ENCODE data around the gene LRFN2.

- no peak for TF ChIP-seq CTCF (IDR thresholded peaks at IDR 0.05)
- TF ChIP-seq EP300 (IDR thresholded peaks at IDR 0.05) = no peak
These were observed 117.8 kb downstream of the LRFN2 start for GRCh38 chr6:40469323-40469722.
